Left ventricle myocardium inferior (tissue), 1 donor: ENCODE measurements around the gene B3GNT2. TPM values are rescaled to one million over a fixed set of nuclear protein-coding genes. Genes with fewer than 3 reads are reported as not detected.
"Not testable (repeated sequence)": the region's sequence is repeated elsewhere in the genome, so short reads cannot be mapped to it uniquely, and the experiment has no call there.

ENCODE experiments used
- DNase-seq: peaks from one replicate; pipeline ENCODE4 v3.0.0-alpha.2; 2020
- H3K27ac ChIP-seq: fragments of 200-600 bp; replicated peaks from 2 replicates; pipeline ENCODE4 v1.8.0; 2021
- H3K27me3 ChIP-seq: fragments of 200-600 bp; 2 replicates; pipeline ENCODE4 v1.8.0; 2021; ENCODE audit warnings: low read depth
- H3K36me3 ChIP-seq: fragments of 200-600 bp; 2 replicates; pipeline ENCODE4 v1.8.0; 2021
- H3K4me1 ChIP-seq: fragments of 200-600 bp; 2 replicates; pipeline ENCODE4 v1.8.0; 2021
- H3K4me3 ChIP-seq: fragments of 200-600 bp; 2 replicates; pipeline ENCODE4 v1.8.0; 2021; ENCODE audit warnings: mild to moderate bottlenecking, moderate library complexity
- H3K9me3 ChIP-seq: fragments of 200-600 bp; replicated peaks from 2 replicates; pipeline ENCODE4 v1.8.0; 2021
- intact Hi-C: fragments of 100-400 bp; cut with micrococcal nuclease; formaldehyde crosslinking; loops from one replicate; pipeline ENCODE4 v1.11.0; 2022
- total RNA-seq: library from RNA; stranded (reverse); fragmentation: NEBNext Ultra II Directional; extraction: Animal tissue kit (Norgen Biotek cat#: 25700); gene quantifications from one replicate; pipeline ENCODE4 v1.2.1, GENCODE V29; 2021
- TF ChIP-seq, protein P1 (sequence below): fragments of 200-600 bp; IDR thresholded peaks from 2 replicates; pipeline ENCODE4 v1.8.0; 2021; ENCODE audit warnings: antibody characterized with exemption, mild to moderate bottlenecking, borderline replicate concordance
- donor health status: DM: no; HTN: yes; CAD: no; lungs with severe emphysema.

B3GNT2 gene
- total RNA-seq, 1 donor from 2014 or later, result 16.8 TPM

DNA sequence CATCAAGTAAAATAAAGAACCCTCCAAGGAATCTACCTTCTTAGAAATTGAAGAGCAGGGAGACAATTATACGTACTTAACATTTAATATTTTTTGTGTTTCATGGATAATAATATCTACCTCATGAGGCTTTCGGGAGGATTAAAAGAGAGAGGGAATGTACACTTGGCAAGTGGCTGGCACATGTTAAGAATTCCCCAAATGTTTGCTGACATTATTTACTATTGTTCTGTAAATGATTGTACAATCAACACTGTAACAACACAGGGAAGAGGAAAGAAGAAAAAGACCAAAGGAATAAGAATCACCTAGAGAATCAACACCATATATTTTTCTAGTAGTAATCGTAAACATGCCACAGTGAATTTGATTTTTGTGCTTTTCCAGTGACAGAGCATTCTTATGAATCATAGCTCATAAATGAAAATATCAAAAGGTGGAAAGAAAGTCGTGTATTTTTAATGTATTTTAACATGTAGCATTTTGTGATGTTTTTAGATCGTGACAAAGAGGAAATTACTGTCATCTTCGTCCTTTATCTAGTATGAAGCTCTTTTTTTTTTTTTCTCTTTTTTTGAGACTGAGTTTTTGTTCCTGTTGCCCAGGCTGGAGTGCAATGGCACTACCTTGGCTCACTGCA, 67.3 kb downstream of the B3GNT2 start:
- TF ChIP-seq, protein P1, sequence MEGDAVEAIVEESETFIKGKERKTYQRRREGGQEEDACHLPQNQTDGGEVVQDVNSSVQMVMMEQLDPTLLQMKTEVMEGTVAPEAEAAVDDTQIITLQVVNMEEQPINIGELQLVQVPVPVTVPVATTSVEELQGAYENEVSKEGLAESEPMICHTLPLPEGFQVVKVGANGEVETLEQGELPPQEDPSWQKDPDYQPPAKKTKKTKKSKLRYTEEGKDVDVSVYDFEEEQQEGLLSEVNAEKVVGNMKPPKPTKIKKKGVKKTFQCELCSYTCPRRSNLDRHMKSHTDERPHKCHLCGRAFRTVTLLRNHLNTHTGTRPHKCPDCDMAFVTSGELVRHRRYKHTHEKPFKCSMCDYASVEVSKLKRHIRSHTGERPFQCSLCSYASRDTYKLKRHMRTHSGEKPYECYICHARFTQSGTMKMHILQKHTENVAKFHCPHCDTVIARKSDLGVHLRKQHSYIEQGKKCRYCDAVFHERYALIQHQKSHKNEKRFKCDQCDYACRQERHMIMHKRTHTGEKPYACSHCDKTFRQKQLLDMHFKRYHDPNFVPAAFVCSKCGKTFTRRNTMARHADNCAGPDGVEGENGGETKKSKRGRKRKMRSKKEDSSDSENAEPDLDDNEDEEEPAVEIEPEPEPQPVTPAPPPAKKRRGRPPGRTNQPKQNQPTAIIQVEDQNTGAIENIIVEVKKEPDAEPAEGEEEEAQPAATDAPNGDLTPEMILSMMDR, result no peak
- intact Hi-C loops, result no loop called here
- no peak for DNase-seq
- Histone ChIP-seq H3K27me3 (no peaks in the 10 kb centered on the region), H3K27ac (no peak overlapping the region), H3K36me3 (no peaks in the 10 kb centered on the region), H3K4me3 (no peak overlapping the region), H3K9me3 (no peaks in the 10 kb centered on the region), H3K4me1 (no peaks in the 10 kb centered on the region)

- Histone ChIP-seq H3K36me3 (no peaks in the 10 kb centered on the region), H3K4me3 (no peak overlapping the region), H3K4me1 (no peaks in the 10 kb centered on the region), H3K9me3 (no peaks in the 10 kb centered on the region), H3K27ac (no peak overlapping the region), H3K27me3 (no peaks in the 10 kb centered on the region)
- TF ChIP-seq, protein P1, result no peak
- intact Hi-C loops, result no loop called here
- no peak for DNase-seq
Measured at GRCh38 chr2:62264186-62264585, 68.3 kb downstream of the B3GNT2 start.

DNA sequence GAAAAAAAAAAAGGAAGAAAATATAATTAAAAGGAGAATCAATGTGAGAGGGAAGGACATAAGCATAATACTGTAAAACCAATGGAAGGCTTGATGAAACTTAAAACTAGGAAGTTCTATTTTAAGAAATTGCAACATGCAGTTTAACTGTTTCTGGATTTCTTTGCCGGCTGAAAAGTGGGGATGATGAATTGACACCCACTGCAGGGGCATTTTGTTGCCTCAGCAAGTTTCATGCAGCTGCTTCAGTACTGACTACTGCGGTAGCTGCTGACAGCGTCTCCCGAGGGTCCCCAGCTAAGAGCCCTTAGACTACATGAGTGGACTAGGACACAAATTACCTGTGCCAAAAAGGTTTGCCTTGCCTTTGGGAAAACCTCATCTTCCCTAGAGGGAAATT, 69.2 kb downstream of the B3GNT2 start:
- Histone ChIP-seq H3K27ac (no peak overlapping the region), H3K4me1 (no peaks in the 10 kb centered on the region), H3K27me3 (no peaks in the 10 kb centered on the region), H3K4me3 (no peak overlapping the region), H3K9me3 (no peaks in the 10 kb centered on the region), H3K36me3 (no peaks in the 10 kb centered on the region)
- intact Hi-C loops, result no loop called here
- TF ChIP-seq, protein P1, result no peak
- no peak for DNase-seq

GRCh38 chr2:62266433-62267038, 70.6 kb downstream of the B3GNT2 start:
- H3K4me3 ChIP-seq, result no peak overlapping the region
- DNase-seq, result no peak
- TF ChIP-seq, protein P1, result no peak
- H3K4me1 ChIP-seq, result peaks cover 6% of the 10 kb centered on the region
- no peaks in the 10 kb centered on the region for H3K9me3 ChIP-seq
- H3K36me3 ChIP-seq, result no peaks in the 10 kb centered on the region
- H3K27ac ChIP-seq, result no peak overlapping the region
- intact Hi-C loops, result no loop called here
- H3K27me3 ChIP-seq, result no peaks in the 10 kb centered on the region

GRCh38 chr2:62267696-62268095, 71.8 kb downstream of the B3GNT2 start:
- TF ChIP-seq, protein P1, result no peak
- no peaks in the 10 kb centered on the region for H3K9me3 ChIP-seq
- DNase-seq, result no peak
- H3K4me1 ChIP-seq, result peaks cover 6% of the 10 kb centered on the region
- intact Hi-C loops, result no loop called here
- H3K36me3 ChIP-seq, result no peaks in the 10 kb centered on the region
- no peak overlapping the region for H3K27ac ChIP-seq
- H3K27me3 ChIP-seq, result no peaks in the 10 kb centered on the region
- H3K4me3 ChIP-seq, result no peak overlapping the region

DNA sequence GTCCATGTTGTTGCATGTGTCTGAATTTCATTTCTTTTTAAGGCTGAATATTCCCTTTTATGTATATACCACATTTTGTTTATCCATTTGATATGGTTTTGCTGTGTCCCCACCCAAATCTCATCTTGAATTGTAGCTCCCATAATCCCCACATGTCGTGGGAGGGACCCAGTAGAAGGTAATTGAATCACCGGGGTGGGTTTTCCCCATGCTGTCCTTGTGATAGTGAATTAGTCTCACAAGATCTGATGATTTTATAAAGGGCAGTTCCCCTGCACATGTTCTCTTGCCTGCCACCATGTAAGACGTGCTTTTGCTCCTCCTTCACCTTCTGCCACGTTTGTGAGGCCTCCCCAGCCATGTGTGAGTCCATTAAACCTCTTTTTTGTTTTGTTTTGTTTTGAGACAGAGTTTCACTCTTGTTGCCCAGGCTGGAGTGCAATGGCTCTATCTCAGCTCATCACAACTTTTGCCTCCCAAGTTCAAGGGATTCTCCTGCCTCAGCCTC, 72.8 kb downstream of the B3GNT2 start:
- H3K9me3 ChIP-seq, H3K27me3 ChIP-seq, H3K4me1 ChIP-seq, H3K27ac ChIP-seq, H3K36me3 ChIP-seq, DNase-seq, intact Hi-C loops, H3K4me3 ChIP-seq: not testable (repeated sequence)
